SK-N-MC (cell line): ENCODE data around the gene ASRGL1.
"Not testable (repeated sequence)": the region's sequence is repeated elsewhere in the genome, so short reads cannot be mapped to it uniquely, and the experiment has no call there.

Experiments
- EZH2 ChIP-seq: fragments of 200-600 bp; sonication (generic); IDR thresholded peaks from one replicate; pipeline ENCODE4 v1.6.1; 2017; ENCODE audit warnings: antibody characterized with exemption
- FOXP2 ChIP-seq: optimal IDR thresholded peaks from 2 replicates; pipeline ENCODE3; 2011; ENCODE audit warnings: mild to moderate bottlenecking, moderate library complexity; ENCODE audit not compliant: insufficient read depth; ENCODE audit errors: extremely low read length, control extremely low read depth
- POLR2AphosphoS5 ChIP-seq: IDR thresholded peaks from 2 replicates; pipeline ENCODE4 v1.6.1; 2012; ENCODE audit warnings: mild to moderate bottlenecking, low read depth, low read length, borderline replicate concordance

- not testable (repeated sequence) for TF ChIP-seq EZH2, POLR2AphosphoS5, FOXP2
Measured at GRCh38 chr11:62336949-62337302, 322 bp upstream of the ASRGL1 start.
